ENCODE data around the gene CNDP2. TPM values are rescaled to one million over a fixed set of nuclear protein-coding genes. Genes with fewer than 3 reads are reported as not detected.

CNDP2 gene
- total RNA-seq, 1 donor from 2014 or later: 197 TPM

DNA sequence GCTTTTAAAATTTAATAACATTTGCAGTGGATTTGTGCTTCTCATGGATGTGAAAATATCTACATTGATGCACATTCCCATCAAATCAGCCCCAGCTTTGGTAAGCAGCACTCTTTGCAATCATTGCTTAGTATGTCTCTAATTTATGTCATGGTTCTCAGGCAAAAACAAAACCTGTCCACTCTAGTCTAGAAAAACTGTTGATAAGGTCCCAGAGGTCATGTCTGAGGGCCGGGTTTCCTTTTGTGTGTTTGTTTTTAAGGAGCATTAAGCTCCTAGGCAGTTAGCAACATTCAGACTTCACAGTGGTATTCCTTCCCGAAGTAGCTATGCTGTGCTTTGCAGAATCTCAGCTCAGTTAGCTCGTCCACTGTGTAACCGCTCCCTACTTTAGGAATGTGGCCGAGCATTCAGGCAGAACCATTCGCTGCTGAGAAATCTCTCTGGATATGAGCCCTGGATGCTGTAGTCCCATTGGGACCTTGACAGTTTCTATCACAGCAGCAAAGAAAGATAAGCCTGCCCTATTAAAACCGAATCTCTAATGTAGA is 43.1 kb upstream of the CNDP2 start:
- H3K9me3 Mint-ChIP-seq: no peaks in the 10 kb centered on the region
- TF ChIP-seq, protein P1, sequence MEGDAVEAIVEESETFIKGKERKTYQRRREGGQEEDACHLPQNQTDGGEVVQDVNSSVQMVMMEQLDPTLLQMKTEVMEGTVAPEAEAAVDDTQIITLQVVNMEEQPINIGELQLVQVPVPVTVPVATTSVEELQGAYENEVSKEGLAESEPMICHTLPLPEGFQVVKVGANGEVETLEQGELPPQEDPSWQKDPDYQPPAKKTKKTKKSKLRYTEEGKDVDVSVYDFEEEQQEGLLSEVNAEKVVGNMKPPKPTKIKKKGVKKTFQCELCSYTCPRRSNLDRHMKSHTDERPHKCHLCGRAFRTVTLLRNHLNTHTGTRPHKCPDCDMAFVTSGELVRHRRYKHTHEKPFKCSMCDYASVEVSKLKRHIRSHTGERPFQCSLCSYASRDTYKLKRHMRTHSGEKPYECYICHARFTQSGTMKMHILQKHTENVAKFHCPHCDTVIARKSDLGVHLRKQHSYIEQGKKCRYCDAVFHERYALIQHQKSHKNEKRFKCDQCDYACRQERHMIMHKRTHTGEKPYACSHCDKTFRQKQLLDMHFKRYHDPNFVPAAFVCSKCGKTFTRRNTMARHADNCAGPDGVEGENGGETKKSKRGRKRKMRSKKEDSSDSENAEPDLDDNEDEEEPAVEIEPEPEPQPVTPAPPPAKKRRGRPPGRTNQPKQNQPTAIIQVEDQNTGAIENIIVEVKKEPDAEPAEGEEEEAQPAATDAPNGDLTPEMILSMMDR (conservative IDR thresholded peaks at IDR 0.05): no peak
- peak; percentile 45 for DNase-seq (ENCODE audit: extremely low spot score, unreplicated experiment)
- no peak overlapping the region for H3K27ac Mint-ChIP-seq
- peaks cover 61% of the 10 kb centered on the region for H3K27me3 Mint-ChIP-seq
- H3K4me1 Mint-ChIP-seq (ENCODE audit: unreplicated experiment): peaks cover 12% of the 10 kb centered on the region
- no peak overlapping the region for H3K4me3 Mint-ChIP-seq
- no peaks in the 10 kb centered on the region for H3K36me3 Mint-ChIP-seq

DNA sequence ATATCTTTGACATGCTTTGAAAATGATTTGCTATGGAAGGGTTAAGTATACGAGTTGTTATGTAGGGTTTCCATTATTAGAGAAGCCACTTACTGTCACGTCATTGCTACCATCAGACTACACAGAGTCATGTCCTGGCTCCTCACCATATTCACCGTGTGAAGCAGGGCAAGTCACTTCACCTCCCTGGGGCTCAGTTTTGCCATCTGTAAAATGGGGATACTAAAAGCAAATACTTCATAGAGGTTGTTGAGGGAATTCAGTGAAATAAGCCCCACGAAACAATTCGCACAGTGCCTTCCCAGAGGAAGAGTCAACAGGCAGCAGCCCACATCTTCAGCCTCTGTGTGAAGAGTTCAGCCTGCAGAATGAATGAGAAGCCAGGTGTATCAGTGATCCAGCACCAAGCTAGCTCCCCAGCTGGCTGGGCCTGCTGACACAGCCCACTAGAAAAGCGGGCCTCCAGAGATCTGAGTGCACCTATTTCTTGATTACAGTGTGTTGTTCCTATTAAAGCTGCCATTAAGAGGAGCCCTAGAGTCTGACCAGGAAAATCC is 42.4 kb upstream of the CNDP2 start:
- H3K27ac Mint-ChIP-seq: no peak overlapping the region
- peaks cover 67% of the 10 kb centered on the region for H3K27me3 Mint-ChIP-seq
- H3K9me3 Mint-ChIP-seq: no peaks in the 10 kb centered on the region
- no peaks in the 10 kb centered on the region for H3K36me3 Mint-ChIP-seq
- TF ChIP-seq, protein P1 (conservative IDR thresholded peaks at IDR 0.05): no peak
- H3K4me1 Mint-ChIP-seq (ENCODE audit: unreplicated experiment): peaks cover 12% of the 10 kb centered on the region
- no peak overlapping the region for H3K4me3 Mint-ChIP-seq
- DNase-seq (ENCODE audit: extremely low spot score, unreplicated experiment): peak; percentile 15

DNA sequence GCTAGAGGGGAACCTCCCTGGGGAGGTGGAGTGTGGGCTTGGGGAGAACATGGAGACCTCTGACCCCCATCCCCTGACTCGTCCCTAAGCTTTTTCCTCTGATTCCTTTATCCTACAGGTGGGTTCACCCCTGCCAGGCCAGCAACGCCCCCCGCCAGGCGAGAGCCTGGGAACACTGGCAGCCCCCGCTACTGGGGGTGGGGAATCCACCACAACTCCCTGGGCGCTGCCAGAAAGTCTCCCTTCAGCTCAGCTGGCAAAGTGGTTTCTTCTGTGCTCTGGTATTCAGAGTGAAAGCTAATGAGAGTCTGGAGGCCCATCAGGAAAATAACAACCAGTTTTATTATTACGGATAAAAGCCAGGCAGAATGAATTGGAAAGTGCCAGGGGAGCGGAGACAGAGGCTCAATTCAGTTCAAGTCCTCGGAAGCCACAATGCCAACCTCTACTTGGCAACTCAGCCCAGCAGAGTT is 41.8 kb upstream of the CNDP2 start:
- TF ChIP-seq, protein P1 (conservative IDR thresholded peaks at IDR 0.05): no peak
- no peak overlapping the region for H3K27ac Mint-ChIP-seq
- H3K4me3 Mint-ChIP-seq: peak overlapping the region; percentile 8
- no peaks in the 10 kb centered on the region for H3K9me3 Mint-ChIP-seq
- H3K27me3 Mint-ChIP-seq: peaks cover 73% of the 10 kb centered on the region
- H3K36me3 Mint-ChIP-seq: no peaks in the 10 kb centered on the region
- DNase-seq (ENCODE audit: extremely low spot score, unreplicated experiment): peak; percentile 64
- peaks cover 12% of the 10 kb centered on the region for H3K4me1 Mint-ChIP-seq (ENCODE audit: unreplicated experiment)

DNA sequence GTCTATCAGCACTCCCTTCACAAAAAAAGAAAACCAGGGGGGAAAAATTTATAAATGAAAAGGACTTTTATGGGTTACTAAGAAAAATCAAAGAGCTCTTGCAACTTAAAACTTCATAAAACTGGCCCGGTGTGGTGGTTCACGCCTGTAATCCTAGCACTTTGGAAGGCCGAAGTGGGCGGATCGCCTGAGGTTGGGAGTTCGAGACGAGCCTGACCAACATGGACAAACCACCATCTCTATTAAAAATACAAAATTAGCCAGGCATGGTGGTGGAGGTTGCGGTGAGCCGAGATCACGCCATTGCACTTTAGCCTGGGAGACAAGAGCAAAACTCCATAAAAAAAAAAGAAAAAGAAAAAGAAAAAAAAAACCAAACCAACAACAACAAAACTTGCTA is 40.8 kb upstream of the CNDP2 start:
- Mint-ChIP-seq H3K4me1 (ENCODE audit: unreplicated experiment) (peaks cover 12% of the 10 kb centered on the region), H3K27me3 (peaks cover 84% of the 10 kb centered on the region), H3K27ac (no peak overlapping the region), H3K36me3 (no peaks in the 10 kb centered on the region), H3K4me3 (no peak overlapping the region), H3K9me3 (no peaks in the 10 kb centered on the region)
- DNase-seq (ENCODE audit: extremely low spot score, unreplicated experiment): no peak
- TF ChIP-seq, protein P1 (conservative IDR thresholded peaks at IDR 0.05): no peak

DNA sequence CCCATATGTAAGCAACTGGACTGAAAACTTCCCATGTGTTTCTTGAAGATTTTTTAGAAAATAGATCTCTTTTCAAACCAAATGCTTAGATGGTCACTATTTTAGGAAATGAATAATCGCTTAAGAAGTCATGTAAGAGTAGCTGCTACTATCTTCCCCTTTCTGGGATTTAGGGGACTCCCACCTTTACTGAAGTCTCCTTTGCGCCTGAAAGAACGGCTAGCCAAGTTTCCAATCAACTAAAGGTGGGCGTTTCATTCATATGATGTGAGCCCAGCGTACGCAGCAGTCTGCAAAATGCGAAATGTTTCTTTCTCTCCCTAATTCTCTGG is 40.2 kb upstream of the CNDP2 start:
- TF ChIP-seq, protein P1 (conservative IDR thresholded peaks at IDR 0.05): no peak
- Mint-ChIP-seq H3K4me1 (ENCODE audit: unreplicated experiment) (peaks cover 12% of the 10 kb centered on the region), H3K27ac (no peak overlapping the region), H3K4me3 (peak overlapping the region; percentile 51), H3K27me3 (peaks cover 89% of the 10 kb centered on the region), H3K9me3 (no peaks in the 10 kb centered on the region), H3K36me3 (no peaks in the 10 kb centered on the region)
- DNase-seq (ENCODE audit: extremely low spot score, unreplicated experiment): no peak

Data from type B pancreatic cell (in vitro differentiated cells).